Fibroblast of gingiva (primary cell): ENCODE measurements around the gene PDK3.
A peak's percentile ranks its signal among the peaks of the same experiment; 100 is the strongest.

Experiments used
- DNase-seq: peaks from one replicate; pipeline ENCODE4 v3.0.0-alpha.2; 2011; ENCODE audit warnings: low read depth

Gene PDK3

DNA sequence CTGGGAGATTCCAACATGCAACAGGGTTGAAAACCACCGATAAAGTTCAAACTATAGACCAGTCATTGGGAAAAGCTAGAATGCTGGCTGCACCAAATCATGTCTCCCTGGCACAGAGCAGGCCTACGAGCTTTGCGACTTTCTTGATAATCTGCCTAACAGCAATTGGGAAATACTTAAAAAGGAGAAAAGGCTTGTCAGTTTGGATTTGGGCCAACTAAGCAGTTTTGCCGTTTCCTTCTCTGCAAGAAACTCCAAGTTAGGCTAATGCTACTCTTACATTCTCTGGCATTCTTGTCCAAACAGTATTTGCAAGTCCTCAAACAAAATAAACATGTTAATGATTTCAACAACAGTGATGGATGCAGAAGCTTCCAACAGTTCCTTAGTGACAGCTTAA is 87.9 kb downstream of the PDK3 start:
- peak; percentile 6 for DNase-seq

DNA sequence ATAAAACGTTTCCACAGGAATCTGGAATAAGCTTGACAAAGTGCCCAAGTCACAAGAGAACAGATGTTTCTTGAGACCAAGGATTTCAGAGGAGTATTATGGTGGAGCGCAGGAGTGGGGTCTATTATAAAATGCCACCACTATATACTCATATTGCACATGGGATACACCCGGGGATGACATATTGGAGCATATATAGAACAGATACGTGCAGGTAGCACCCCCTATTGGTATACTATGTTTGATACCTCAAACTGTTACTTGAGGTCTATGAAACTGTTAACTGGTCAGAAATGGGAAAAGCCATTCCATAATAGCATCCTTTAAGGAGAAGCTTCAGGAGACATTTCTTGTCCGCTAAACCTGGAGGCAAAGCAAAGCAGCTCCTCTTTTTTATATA is 96.0 kb downstream of the PDK3 start:
- DNase-seq, result no peak

DNA sequence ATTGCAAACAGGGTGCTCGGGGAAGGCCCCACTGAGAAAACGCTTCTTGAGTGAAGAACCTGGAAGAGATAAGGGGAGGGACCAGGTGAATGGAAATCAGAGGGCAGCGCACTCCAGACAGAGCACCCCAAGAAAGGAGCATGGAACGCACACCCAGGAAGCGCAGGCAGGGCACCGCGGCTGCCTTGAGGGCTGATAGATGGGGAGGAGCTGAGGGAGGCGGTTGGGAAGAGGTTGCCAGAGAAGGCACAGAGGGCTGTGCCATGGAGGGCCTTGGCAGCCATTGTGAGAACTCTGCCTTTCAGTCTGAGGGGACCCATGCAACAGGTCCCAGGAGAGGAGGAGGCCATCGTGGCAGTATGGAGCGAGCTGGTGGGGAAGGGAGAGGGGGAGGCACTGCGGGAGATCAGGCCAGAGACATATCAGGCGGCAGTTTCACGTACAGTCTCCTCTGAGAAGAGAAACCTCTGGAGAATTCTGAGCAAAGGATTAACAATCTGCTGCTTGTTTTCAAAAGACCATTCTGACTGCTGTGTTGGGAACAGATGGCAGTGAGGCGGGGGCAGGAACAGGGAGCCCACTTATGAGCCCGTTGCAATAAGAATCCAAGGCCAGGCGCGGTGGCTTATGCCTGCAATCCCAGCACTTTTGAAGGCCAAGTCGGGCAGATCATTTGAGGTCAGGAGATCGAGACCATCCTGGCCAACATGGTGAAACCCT is 98.4 kb downstream of the PDK3 start:
- no peak for DNase-seq

DNA sequence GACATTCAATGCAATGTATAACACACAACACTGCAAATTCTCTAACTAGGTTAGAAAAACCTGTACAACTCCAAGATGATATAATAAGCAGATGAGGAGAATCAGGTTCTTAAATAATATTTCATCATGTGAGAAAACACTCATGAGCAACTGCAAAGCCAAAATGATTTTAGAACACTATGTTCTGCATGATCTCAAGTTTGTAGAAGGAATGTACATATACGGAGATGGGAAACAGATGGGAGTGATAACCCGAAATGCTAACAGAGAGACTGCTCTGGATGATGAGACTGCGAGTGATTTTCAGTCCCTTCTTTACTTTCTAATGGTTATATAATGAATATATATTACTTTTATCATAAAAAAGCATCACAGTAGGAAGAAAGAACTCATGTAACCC is 101.2 kb downstream of the PDK3 start:
- peak; percentile 33 for DNase-seq

DNA sequence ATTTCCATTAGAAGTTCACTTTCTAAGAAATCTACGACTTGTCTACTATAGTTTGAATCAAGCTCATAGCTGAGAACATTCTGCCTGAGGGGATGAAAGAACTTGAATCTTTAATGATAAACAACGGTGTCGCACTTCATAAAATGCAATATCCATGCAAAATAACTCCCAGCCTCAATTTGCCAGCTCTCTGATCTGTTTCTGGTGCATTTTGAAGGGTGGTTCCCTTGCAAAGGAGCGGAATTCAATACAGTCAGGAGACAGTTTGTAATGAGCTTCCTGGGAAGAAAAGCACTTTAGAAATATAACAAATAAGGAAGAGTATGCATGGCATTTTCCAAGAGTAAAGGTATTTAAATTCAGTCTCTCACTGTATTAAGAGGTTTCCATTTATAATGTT is 102.1 kb downstream of the PDK3 start:
- DNase-seq, result no peak

DNA sequence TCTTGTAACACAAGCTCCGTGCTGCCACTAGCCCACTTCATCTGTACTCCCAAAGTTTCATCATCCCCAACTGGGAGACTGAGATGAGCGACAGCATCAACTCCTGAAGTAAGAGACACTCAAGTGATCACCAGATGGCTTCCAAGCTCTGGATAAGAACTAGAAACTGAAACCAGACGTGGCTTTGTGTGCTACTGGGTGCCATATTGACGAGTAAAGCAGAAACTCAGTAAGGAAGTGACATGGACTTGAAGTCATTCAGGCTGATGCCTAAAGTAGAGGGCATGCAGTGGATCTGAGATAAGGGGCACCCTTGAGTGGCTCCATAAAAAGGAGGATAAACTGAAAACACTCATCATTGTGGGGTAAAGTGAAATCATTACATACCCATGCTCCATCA is 109.7 kb downstream of the PDK3 start:
- no peak for DNase-seq

DNA sequence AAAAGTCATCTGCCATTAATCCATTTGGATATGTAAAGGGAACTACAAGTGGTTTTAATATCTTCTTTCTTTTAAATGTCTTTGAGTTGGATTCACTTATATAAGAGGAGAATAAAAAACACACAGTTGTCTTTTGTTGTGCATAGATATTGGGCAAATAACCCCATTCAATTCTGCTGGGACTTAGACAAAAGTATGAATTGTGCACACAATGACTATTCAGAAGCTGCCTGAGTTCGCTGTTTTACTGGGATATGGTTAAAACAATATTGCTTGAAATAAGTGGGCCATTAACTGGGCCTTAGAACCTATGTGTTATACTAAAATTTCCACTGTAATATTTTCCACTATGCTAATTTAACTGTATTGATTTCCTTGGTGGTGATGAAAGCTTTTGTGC is 110.4 kb downstream of the PDK3 start:
- DNase-seq, result no peak

DNA sequence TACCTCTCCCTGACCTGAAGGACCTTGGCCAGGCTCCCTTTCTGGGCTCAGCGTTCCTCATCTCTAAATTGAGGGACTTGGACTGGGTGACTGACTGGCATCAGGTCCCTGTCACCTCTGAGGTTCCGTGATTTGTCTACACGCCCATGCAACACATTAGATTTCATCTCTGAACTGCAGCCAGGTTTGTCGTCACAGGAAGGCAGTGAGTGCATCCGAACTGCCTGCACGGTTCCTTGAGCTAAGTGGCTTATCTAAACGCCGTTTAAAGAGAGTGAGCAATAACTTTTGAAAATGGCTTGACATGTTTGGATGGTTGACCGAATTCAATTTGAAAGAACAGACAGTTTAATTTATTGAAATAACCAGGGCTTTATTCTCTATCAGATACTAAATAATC is 112.0 kb downstream of the PDK3 start:
- DNase-seq, result no peak
